B cell (primary cell): ENCODE data around the gene ANP32D. TPM values are rescaled to one million over a fixed set of nuclear protein-coding genes. Genes with fewer than 3 reads are reported as not detected.
"Not testable (repeated sequence)": the region's sequence is repeated elsewhere in the genome, so short reads cannot be mapped to it uniquely, and the experiment has no call there.

Source experiments
- ATAC-seq: fragments of 200-7000 bp; cut with Tn5 transposase; one replicate; pipeline ENCODE4 v1.10.0; 2021; ENCODE audit warnings: low read depth, mild to moderate bottlenecking, moderate number of reproducible peaks, moderate library complexity
- CTCF ChIA-PET: fragments of 350-600 bp; sonication (Branson Sonifier 250); formaldehyde crosslinking; loops from one replicate; lab custom pipeline; 2021; ENCODE audit warnings: antibody characterized with exemption, inconsistent platforms; lab: Charles Lee
- POLR2A ChIA-PET: fragments of 350-600 bp; sonication (Branson Sonifier 250); formaldehyde crosslinking; loops from one replicate; lab custom pipeline; 2021; ENCODE audit warnings: antibody characterized with exemption; lab: Charles Lee
- DNase-seq: peaks from one replicate; pipeline ENCODE4 v3.0.0; 2013
- H2AFZ ChIP-seq: 2 replicates; pipeline ENCODE4 v1.6.1; 2012; ENCODE audit warnings: mild to moderate bottlenecking, low read depth, low read length; ENCODE audit not compliant: insufficient read depth, poor library complexity, severe bottlenecking
- H3K27ac ChIP-seq, 2 donors: 1 replicate in 1 of 2; 2 replicates in 1 of 2; pipeline ENCODE4 v1.5.1; 2012 to 2013; ENCODE audit warnings: low read length in 2 of 2, mild to moderate bottlenecking in 2 of 2, moderate library complexity in 1 of 2
- H3K27me3 ChIP-seq, 4 experiments: fragments of 200-600 bp in 1 of 4; sonication (generic) in 1 of 4; replicated peaks in 1 of 4; 1 replicate in 2 of 4; 2 replicates in 2 of 4; pipeline versions ENCODE4 v1.6.1 to v1.7.0; 2013 to 2016; ENCODE audit warnings: low read length in 3 of 4, mild to moderate bottlenecking in 2 of 4, mixed read lengths in 1 of 4, moderate library complexity in 1 of 4; ENCODE audit not compliant: insufficient read depth in 4 of 4, control insufficient read depth in 3 of 4; ENCODE audit errors: control extremely low read depth in 1 of 4
- H3K36me3 ChIP-seq, 2 experiments: replicated peaks in 1 of 2; 1 replicate in 1 of 2; 2 replicates in 1 of 2; pipeline versions ENCODE4 v1.6.1 to v1.7.1; 2013; ENCODE audit warnings: low read length in 1 of 2; ENCODE audit not compliant: insufficient read depth in 2 of 2, control insufficient read depth in 1 of 2; ENCODE audit errors: control extremely low read depth in 1 of 2, extremely low read depth in 1 of 2
- H3K4me1 ChIP-seq, 2 donors: fragments of 200-600 bp in 1 of 2; sonication (generic) in 1 of 2; 1 replicate in 1 of 2; 2 replicates in 1 of 2; pipeline versions ENCODE4 v1.5.1 to v1.6.1; 2013 to 2017; ENCODE audit warnings: low read length in 2 of 2; ENCODE audit not compliant: control insufficient read depth in 2 of 2, insufficient read depth in 2 of 2
- H3K4me2 ChIP-seq: replicated peaks from 2 replicates; pipeline ENCODE3; 2012; ENCODE audit warnings: mild to moderate bottlenecking, low read depth, low read length; ENCODE audit not compliant: poor library complexity, severe bottlenecking
- H3K4me3 ChIP-seq, 5 experiments: fragments of 200-600 bp in 1 of 5; sonication (generic) in 1 of 5; 1 replicate in 3 of 5; 2 replicates in 2 of 5; pipeline versions ENCODE4 v1.5.1 to v1.7.0; 2011 to 2016; ENCODE audit warnings: low read length in 4 of 5, mild to moderate bottlenecking in 4 of 5, low read depth in 2 of 5, control low read depth in 1 of 5, moderate library complexity in 1 of 5; ENCODE audit not compliant: insufficient read depth in 1 of 5; ENCODE audit errors: control extremely low read depth in 1 of 5, extremely low read depth in 1 of 5
- H3K79me2 ChIP-seq: fragments of 200-600 bp; sonication (generic); one replicate; pipeline ENCODE4 v1.6.0; 2016; ENCODE audit warnings: low read length; ENCODE audit not compliant: control insufficient read depth, insufficient read depth
- H3K9ac ChIP-seq: fragments of 200-600 bp; sonication (generic); 2 replicates; pipeline ENCODE4 v1.6.1; 2017; ENCODE audit warnings: mild to moderate bottlenecking, low read length, moderate library complexity
- H3K9me3 ChIP-seq, 3 donors: one replicate each; pipeline versions ENCODE4 v1.6.1 to v1.7.1; 2013; ENCODE audit warnings: low read length in 2 of 3; ENCODE audit not compliant: control insufficient read depth in 2 of 3, insufficient read depth in 1 of 3; ENCODE audit errors: control extremely low read depth in 1 of 3
- H4K20me1 ChIP-seq: 2 replicates; pipeline ENCODE4 v1.6.0; 2012; ENCODE audit warnings: mild to moderate bottlenecking, low read length; ENCODE audit not compliant: insufficient read depth, control insufficient read depth, poor library complexity, severe bottlenecking
- H3K27ac Mint-ChIP-seq: one replicate; pipeline ENCODE4 v1.8.0; 2021; ENCODE audit warnings: mixed read lengths
- H3K27me3 Mint-ChIP-seq: one replicate; pipeline ENCODE4 v1.8.0; 2021; ENCODE audit warnings: mixed read lengths
- H3K4me1 Mint-ChIP-seq: one replicate; pipeline ENCODE4 v1.8.0; 2021; ENCODE audit warnings: mixed read lengths
- H3K4me3 Mint-ChIP-seq: one replicate; pipeline ENCODE4 v1.8.0; 2021; ENCODE audit warnings: mixed read lengths
- H3K9me3 Mint-ChIP-seq: one replicate; pipeline ENCODE4 v1.8.0; 2022; ENCODE audit warnings: mixed read lengths; ENCODE audit not compliant: insufficient read depth
- EZH2 ChIP-seq: IDR thresholded peaks from 2 replicates; pipeline ENCODE4 v1.6.1; 2012; ENCODE audit warnings: borderline replicate concordance, low read depth, mild to moderate bottlenecking, moderate library complexity, low read length; ENCODE audit not compliant: insufficient read depth, poor library complexity, severe bottlenecking
- WGBS: methylation state at CpG from one replicate; pipeline ENCODE4 v1.1.5; 2013; ENCODE audit warnings: missing lambda C conversion rate; ENCODE audit not compliant: insufficient coverage; 5-methylcytosine and 5-hydroxymethylcytosine counted together
- intact Hi-C: fragments of 100-400 bp; cut with micrococcal nuclease; formaldehyde crosslinking; loops from one replicate; pipeline ENCODE4 v1.10.0; 2022
- polyA plus RNA-seq: library from polyadenylated mRNA; depleted of rRNA; stranded (reverse); fragments of >200 nt; gene quantifications from 2 replicates; pipeline ENCODE4 v1.2.3, GENCODE V29; 2012
- total RNA-seq, 2 donors: library from RNA; stranded (reverse); fragments of 120-200 nt in 1 of 2; gene quantifications; 1 replicate in 1 of 2; 2 replicates in 1 of 2; pipeline versions ENCODE4 v1.2.3 to v1.2.4, GENCODE V29; 2013 to 2022
- TF ChIP-seq, protein P1 (sequence below): fragments of 200-600 bp; IDR thresholded peaks from one replicate; pipeline ENCODE4 v1.8.0; 2022; ENCODE audit warnings: antibody characterized with exemption, mild to moderate bottlenecking

The ANP32D gene
- total and polyA plus RNA-seq, 2 donors (not counting 1 experiment from before 2014, with no cell fraction given), result not detected

DNA sequence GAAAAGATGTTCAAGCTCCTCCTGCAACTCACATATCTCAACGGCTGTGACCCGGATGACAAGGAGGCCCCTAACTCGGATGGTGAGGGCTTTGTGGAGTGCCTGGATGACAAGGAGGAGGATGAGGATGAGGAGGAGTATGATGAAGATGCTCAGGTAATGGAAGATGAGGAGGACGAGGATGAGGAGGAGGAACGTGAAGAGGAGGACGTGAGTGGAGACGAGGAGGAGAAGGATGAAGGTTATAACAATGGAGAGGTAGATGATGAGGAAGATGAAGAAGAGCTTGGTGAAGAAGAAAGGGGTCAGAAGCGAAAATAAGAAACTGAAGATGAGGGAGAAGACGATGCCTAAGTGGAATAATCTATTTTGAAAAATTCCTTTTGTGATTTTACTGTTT, 702 bp downstream of the ANP32D start:
- H3K4me3 Mint-ChIP-seq, result no peak overlapping the region
- H4K20me1 ChIP-seq, result no peaks in the 10 kb centered on the region
- DNase-seq, result no peak
- no peak overlapping the region for H3K9ac ChIP-seq
- no peaks in the 10 kb centered on the region for H3K4me1 Mint-ChIP-seq
- ATAC-seq, result no peak
- peaks cover 17% of the 10 kb centered on the region for H3K27me3 Mint-ChIP-seq
- CTCF ChIA-PET, result interaction anchor here (0.8 kb wide), 1 partner anchor 16 kb away, joined by 3 read pairs; no protein-coding TSS in a partner anchor
- H3K27ac Mint-ChIP-seq, result no peak overlapping the region
- H3K4me1 ChIP-seq, result no peaks in the 10 kb centered on the region
- intact Hi-C loops, result no loop called here
- no peaks in the 10 kb centered on the region for H3K36me3 ChIP-seq
- no peak overlapping the region for H3K4me3 ChIP-seq
- peaks cover 23% of the 10 kb centered on the region for H3K9me3 Mint-ChIP-seq
- H3K27me3 ChIP-seq, result no peaks in the 10 kb centered on the region
- POLR2A ChIA-PET, result no interaction called here
- H3K27ac ChIP-seq, result no peak overlapping the region
- WGBS, result 66% methylated on average over 6 of the region's 9 CpGs
- H3K79me2 ChIP-seq, result no peaks in the 10 kb centered on the region
- TF ChIP-seq EZH2, result no peak
- TF ChIP-seq, protein P1, sequence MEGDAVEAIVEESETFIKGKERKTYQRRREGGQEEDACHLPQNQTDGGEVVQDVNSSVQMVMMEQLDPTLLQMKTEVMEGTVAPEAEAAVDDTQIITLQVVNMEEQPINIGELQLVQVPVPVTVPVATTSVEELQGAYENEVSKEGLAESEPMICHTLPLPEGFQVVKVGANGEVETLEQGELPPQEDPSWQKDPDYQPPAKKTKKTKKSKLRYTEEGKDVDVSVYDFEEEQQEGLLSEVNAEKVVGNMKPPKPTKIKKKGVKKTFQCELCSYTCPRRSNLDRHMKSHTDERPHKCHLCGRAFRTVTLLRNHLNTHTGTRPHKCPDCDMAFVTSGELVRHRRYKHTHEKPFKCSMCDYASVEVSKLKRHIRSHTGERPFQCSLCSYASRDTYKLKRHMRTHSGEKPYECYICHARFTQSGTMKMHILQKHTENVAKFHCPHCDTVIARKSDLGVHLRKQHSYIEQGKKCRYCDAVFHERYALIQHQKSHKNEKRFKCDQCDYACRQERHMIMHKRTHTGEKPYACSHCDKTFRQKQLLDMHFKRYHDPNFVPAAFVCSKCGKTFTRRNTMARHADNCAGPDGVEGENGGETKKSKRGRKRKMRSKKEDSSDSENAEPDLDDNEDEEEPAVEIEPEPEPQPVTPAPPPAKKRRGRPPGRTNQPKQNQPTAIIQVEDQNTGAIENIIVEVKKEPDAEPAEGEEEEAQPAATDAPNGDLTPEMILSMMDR, result no peak
- H2AFZ ChIP-seq, result no peak overlapping the region
- no peak overlapping the region for H3K4me2 ChIP-seq
- H3K9me3 ChIP-seq, result peaks cover 2 to 15% (median 5%) of the 10 kb centered on the region in 3 donors

DNA sequence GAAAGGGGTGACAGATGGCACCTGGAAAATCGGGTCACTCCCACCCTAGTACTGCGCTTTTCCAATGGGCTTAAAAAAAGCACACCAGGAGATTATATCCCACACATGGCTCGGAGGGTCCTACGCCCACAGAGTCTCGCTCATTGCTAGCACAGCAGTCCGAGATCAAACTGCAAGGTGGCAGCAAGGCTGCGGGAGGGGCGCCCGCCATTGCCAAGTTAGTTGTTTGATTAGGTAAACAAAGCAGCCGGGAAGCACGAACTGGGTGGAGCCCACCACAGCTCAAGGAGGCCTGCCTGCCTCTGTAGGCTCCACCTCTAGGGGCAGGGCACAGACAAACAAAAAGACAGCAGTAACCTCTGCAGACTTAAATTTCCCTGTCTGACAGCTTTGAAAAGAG, 2.1 kb downstream of the ANP32D start:
- intact Hi-C loops, H3K4me1 Mint-ChIP-seq: not testable (repeated sequence)

More for the DNA sequence above, 2.1 kb downstream of the ANP32D start:
- H3K36me3 ChIP-seq, H3K27ac Mint-ChIP-seq, H4K20me1 ChIP-seq, H3K9ac ChIP-seq, H3K4me3 Mint-ChIP-seq, H3K27ac ChIP-seq, DNase-seq, H3K4me1 ChIP-seq, H3K4me2 ChIP-seq, H2AFZ ChIP-seq, ATAC-seq, H3K79me2 ChIP-seq, POLR2A ChIA-PET, H3K9me3 ChIP-seq, H3K27me3 ChIP-seq, H3K4me3 ChIP-seq, CTCF ChIA-PET: not testable (repeated sequence)
- Mint-ChIP-seq H3K9me3 (peaks cover 17% of the 10 kb centered on the region), H3K27me3 (peaks cover 17% of the 10 kb centered on the region)
- 93% methylated on average over 9 of the region's 11 CpGs for WGBS
